ENCODE measurements around the gene C5AR1. TPM values are rescaled to one million over a fixed set of nuclear protein-coding genes. Genes with fewer than 3 reads are reported as not detected.

C5AR1 gene
- total and polyA plus RNA-seq, 2 donors from 2014 or later, result 6.5 to 26.6 TPM

- Histone ChIP-seq H3K36me3 (ENCODE audit: control insufficient read depth in 2 of 3, insufficient read depth in 3 of 3, low read length in 3 of 3) (peaks cover 0 to 27% (median 15%) of the 10 kb centered on the region in 3 donors), H3K4me3 (ENCODE audit: low read length in 3 of 3) (no peak overlapping the region), H3K27ac (ENCODE audit: low read depth in 2 of 2, low read length in 2 of 2) (no peak overlapping the region), H3K4me1 (ENCODE audit: control insufficient read depth in 2 of 3, insufficient read depth in 2 of 3, low read depth in 1 of 3, low read length in 3 of 3) (peaks cover 0 to 6% (median 0%) of the 10 kb centered on the region in 3 donors), H3K9me3 (ENCODE audit: control insufficient read depth in 2 of 3, insufficient read depth in 1 of 3, low read length in 3 of 3) (no peaks in the 10 kb centered on the region), H3K27me3 (ENCODE audit: control insufficient read depth, insufficient read depth, low read length) (no peaks in the 10 kb centered on the region), H3K9ac (ENCODE audit: low read length in 3 of 3) (no peak overlapping the region)
- FAIRE-seq (no peak), DNase-seq (peak in 1 of 5 donors; percentile 31)
- TF ChIP-seq CTCF (IDR thresholded peaks at IDR 0.05; ENCODE audit: borderline replicate concordance, extremely low read depth, insufficient read depth), result no peak
- intact Hi-C loops (cut with DNase I), result no loop called here
Observed at GRCh38 chr19:47269596-47269995, 40.1 kb upstream of the C5AR1 start.

GRCh38 chr19:47270408-47270807 lies 39.3 kb upstream of the C5AR1 start:
- peaks cover 0 to 10% (median 0%) of the 10 kb centered on the region in 3 donors for H3K4me1 ChIP-seq (ENCODE audit: control insufficient read depth in 2 of 3, insufficient read depth in 2 of 3, low read depth in 1 of 3, low read length in 3 of 3)

GRCh38 chr19:47271949-47272348 lies 37.7 kb upstream of the C5AR1 start:
- DNase-seq, result peak in 1 of 5 donors; percentile 66
- Histone ChIP-seq H3K36me3 (ENCODE audit: control insufficient read depth in 2 of 3, insufficient read depth in 3 of 3, low read length in 3 of 3) (peaks cover 0 to 16% (median 9%) of the 10 kb centered on the region in 3 donors), H3K27ac (ENCODE audit: low read depth in 2 of 2, low read length in 2 of 2) (no peak overlapping the region), H3K27me3 (ENCODE audit: control insufficient read depth, insufficient read depth, low read length) (no peaks in the 10 kb centered on the region), H3K9ac (ENCODE audit: low read length in 3 of 3) (no peak overlapping the region), H3K4me1 (ENCODE audit: control insufficient read depth in 2 of 3, insufficient read depth in 2 of 3, low read depth in 1 of 3, low read length in 3 of 3) (peaks cover 0 to 14% (median 0%) of the 10 kb centered on the region in 3 donors), H3K4me3 (ENCODE audit: low read length in 3 of 3) (no peak overlapping the region), H3K9me3 (ENCODE audit: control insufficient read depth in 2 of 3, insufficient read depth in 1 of 3, low read length in 3 of 3) (no peaks in the 10 kb centered on the region)
- no peak for TF ChIP-seq CTCF (IDR thresholded peaks at IDR 0.05; ENCODE audit: borderline replicate concordance, extremely low read depth, insufficient read depth)
- FAIRE-seq, result no peak
- intact Hi-C loops (cut with DNase I), result no loop called here

More at GRCh38 chr19:47270408-47270807, 39.3 kb upstream of the C5AR1 start:
- no peak overlapping the region for H3K27ac ChIP-seq (ENCODE audit: low read depth in 2 of 2, low read length in 2 of 2)
- FAIRE-seq, result no peak
- no peaks in the 10 kb centered on the region for H3K27me3 ChIP-seq (ENCODE audit: control insufficient read depth, insufficient read depth, low read length)
- intact Hi-C loops (cut with DNase I), result no loop called here
- no peak overlapping the region for H3K4me3 ChIP-seq (ENCODE audit: low read length in 3 of 3)
- peaks cover 0 to 24% (median 12%) of the 10 kb centered on the region in 3 donors for H3K36me3 ChIP-seq (ENCODE audit: control insufficient read depth in 2 of 3, insufficient read depth in 3 of 3, low read length in 3 of 3)
- DNase-seq, result no peak
- H3K9ac ChIP-seq (ENCODE audit: low read length in 3 of 3), result no peak overlapping the region
- no peaks in the 10 kb centered on the region for H3K9me3 ChIP-seq (ENCODE audit: control insufficient read depth in 2 of 3, insufficient read depth in 1 of 3, low read length in 3 of 3)
- no peak for TF ChIP-seq CTCF (IDR thresholded peaks at IDR 0.05; ENCODE audit: borderline replicate concordance, extremely low read depth, insufficient read depth)

Data from kidney (tissue), 14 donors.